Suprapubic skin (tissue), 4 donors: ENCODE measurements around the gene FCER2. TPM values are rescaled to one million over a fixed set of nuclear protein-coding genes. Genes with fewer than 3 reads are reported as not detected.

ENCODE experiments used
- DNase-seq, 2 donors: peaks; one replicate each; pipeline ENCODE4 v3.0.0-alpha.2; 2019; ENCODE audit warnings: low spot score in 2 of 2
- H3K27ac ChIP-seq: fragments of 200-600 bp; sonication (generic); one replicate; pipeline ENCODE4 v1.5.1; 2019
- H3K27me3 ChIP-seq: fragments of 200-600 bp; sonication (generic); one replicate; pipeline ENCODE4 v1.5.1; 2019
- H3K36me3 ChIP-seq: fragments of 200-600 bp; sonication (generic); one replicate; pipeline ENCODE4 v1.5.1; 2019
- H3K4me1 ChIP-seq: fragments of 200-600 bp; sonication (generic); one replicate; pipeline ENCODE4 v1.5.1; 2019
- H3K4me3 ChIP-seq: fragments of 200-600 bp; sonication (generic); one replicate; pipeline ENCODE4 v1.5.1; 2019; ENCODE audit warnings: mild to moderate bottlenecking
- H3K9me3 ChIP-seq: fragments of 200-600 bp; sonication (generic); one replicate; pipeline ENCODE4 v1.5.1; 2019
- EP300 ChIP-seq: sonication (generic); formaldehyde crosslinking; IDR thresholded peaks from one replicate; pipeline ENCODE4 v1.6.1; 2017; ENCODE audit warnings: antibody characterized with exemption
- POLR2A ChIP-seq, 2 donors: fragments of 450-650 bp; IDR thresholded peaks; one replicate each; pipeline ENCODE4 v1.6.1; 2017; ENCODE audit warnings: antibody characterized with exemption in 2 of 2, mild to moderate bottlenecking in 2 of 2, moderate library complexity in 2 of 2
- POLR2AphosphoS5 ChIP-seq, 3 donors: sonication (generic); formaldehyde crosslinking; IDR thresholded peaks; one replicate each; pipeline ENCODE4 v1.6.1; 2017; ENCODE audit warnings: antibody characterized with exemption in 3 of 3
- WGBS: methylation state at CpG from one replicate; pipeline ENCODE4 v1.1.5; 2018; 5-methylcytosine and 5-hydroxymethylcytosine counted together
- total RNA-seq, 4 donors: library from RNA; depleted of rRNA; stranded (reverse); fragments of >200 nt; gene quantifications; one replicate each; pipeline ENCODE4 v1.1.0, GENCODE V29; 2016
- TF ChIP-seq, protein P1 (sequence below), 2 donors: fragments of 200-600 bp in 1 of 2; fragments of 450-650 bp in 1 of 2; sonication (generic) in 1 of 2; IDR thresholded peaks; one replicate each; pipeline ENCODE4 v1.5.1; 2016 to 2019; ENCODE audit warnings: antibody characterized with exemption in 2 of 2, mild to moderate bottlenecking in 1 of 2, moderate library complexity in 1 of 2

Gene FCER2
- total RNA-seq, 4 donors from 2014 or later, result not detected

DNA sequence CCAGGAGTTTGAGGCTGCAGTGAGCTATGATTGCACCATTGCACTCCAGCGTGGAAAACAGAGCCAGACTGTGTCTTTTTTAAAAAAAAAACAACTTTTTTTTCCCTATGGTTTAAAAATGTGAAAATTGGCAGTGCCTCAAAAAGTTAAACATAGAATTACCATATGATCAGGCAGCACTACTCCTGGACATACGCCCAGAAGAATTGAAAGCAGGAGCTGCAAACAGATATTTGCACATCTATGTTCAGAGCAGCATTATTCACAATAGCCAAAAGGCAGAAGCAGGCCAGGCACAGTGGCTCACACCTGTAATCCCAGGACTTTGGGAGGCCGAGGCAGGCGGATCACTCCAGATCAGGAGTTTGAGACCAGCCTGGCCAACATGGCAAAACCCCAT, 36.9 kb downstream of the FCER2 start:
- Histone ChIP-seq H3K27ac (no peak overlapping the region), H3K27me3 (peaks cover 36% of the 10 kb centered on the region), H3K4me3 (no peak overlapping the region), H3K9me3 (no peaks in the 10 kb centered on the region), H3K36me3 (no peaks in the 10 kb centered on the region), H3K4me1 (peaks cover 4% of the 10 kb centered on the region)
- WGBS, result 22% methylated on average over 4 of the region's 4 CpGs
- no peak for TF ChIP-seq EP300
- no peak for TF ChIP-seq POLR2AphosphoS5 (IDR thresholded peaks at IDR 0.05)
- no peak for DNase-seq

DNA sequence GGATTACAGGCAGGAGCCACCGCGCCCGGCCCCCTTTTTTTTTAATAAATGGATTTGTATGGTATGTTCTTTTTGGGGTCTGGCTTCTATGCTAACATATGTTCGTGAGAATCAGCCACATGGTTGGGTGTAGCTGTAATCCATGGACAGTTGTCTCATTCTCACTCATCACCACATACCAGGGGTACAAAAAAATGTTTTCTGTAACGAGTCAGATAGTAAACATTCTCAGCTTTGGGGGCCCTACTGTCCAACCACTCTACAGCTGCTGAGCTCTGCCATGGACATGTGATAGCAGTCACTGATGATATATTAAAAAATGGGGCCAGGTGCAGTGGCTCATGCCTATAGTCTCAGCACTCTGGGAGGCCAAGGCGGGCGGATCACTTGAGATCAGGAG, 38.2 kb downstream of the FCER2 start:
- Histone ChIP-seq H3K9me3 (no peaks in the 10 kb centered on the region), H3K36me3 (no peaks in the 10 kb centered on the region), H3K27me3 (peaks cover 22% of the 10 kb centered on the region), H3K27ac (no peak overlapping the region), H3K4me3 (no peak overlapping the region), H3K4me1 (no peaks in the 10 kb centered on the region)
- DNase-seq, result no peak
- WGBS, result 52% methylated on average over 7 of the region's 7 CpGs
- TF ChIP-seq, protein P1, sequence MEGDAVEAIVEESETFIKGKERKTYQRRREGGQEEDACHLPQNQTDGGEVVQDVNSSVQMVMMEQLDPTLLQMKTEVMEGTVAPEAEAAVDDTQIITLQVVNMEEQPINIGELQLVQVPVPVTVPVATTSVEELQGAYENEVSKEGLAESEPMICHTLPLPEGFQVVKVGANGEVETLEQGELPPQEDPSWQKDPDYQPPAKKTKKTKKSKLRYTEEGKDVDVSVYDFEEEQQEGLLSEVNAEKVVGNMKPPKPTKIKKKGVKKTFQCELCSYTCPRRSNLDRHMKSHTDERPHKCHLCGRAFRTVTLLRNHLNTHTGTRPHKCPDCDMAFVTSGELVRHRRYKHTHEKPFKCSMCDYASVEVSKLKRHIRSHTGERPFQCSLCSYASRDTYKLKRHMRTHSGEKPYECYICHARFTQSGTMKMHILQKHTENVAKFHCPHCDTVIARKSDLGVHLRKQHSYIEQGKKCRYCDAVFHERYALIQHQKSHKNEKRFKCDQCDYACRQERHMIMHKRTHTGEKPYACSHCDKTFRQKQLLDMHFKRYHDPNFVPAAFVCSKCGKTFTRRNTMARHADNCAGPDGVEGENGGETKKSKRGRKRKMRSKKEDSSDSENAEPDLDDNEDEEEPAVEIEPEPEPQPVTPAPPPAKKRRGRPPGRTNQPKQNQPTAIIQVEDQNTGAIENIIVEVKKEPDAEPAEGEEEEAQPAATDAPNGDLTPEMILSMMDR (IDR thresholded peaks at IDR 0.05), result no peak

DNA sequence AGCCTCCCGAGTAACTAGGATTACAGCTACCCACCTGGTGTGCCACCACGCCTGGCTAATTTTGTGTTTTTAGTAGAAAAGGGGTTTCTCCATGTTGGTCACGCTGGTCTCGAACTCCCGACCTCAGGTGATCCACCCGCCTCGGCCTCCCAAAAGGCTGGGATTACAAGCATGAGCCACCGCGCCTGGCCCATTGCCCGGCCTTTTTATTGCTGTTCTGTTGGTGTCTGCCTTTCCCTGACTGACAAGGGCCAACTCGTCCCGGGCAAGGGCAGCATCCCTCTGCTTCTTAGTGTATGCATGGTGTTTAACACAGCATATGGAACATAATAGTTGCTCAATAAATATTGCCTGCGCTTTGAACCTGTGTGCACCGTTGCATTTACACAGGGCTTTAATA, 39.3 kb downstream of the FCER2 start:
- Histone ChIP-seq H3K36me3 (no peaks in the 10 kb centered on the region), H3K27me3 (peaks cover 16% of the 10 kb centered on the region), H3K4me3 (no peak overlapping the region), H3K27ac (no peak overlapping the region), H3K9me3 (no peaks in the 10 kb centered on the region), H3K4me1 (no peaks in the 10 kb centered on the region)
- 76% methylated on average over 14 of the region's 14 CpGs for WGBS
- no peak for TF ChIP-seq POLR2AphosphoS5 (IDR thresholded peaks at IDR 0.05)
- TF ChIP-seq, protein P1 (IDR thresholded peaks at IDR 0.05), result no peak
- no peak for TF ChIP-seq POLR2A (IDR thresholded peaks at IDR 0.05)
- TF ChIP-seq EP300, result no peak
- no peak for DNase-seq

DNA sequence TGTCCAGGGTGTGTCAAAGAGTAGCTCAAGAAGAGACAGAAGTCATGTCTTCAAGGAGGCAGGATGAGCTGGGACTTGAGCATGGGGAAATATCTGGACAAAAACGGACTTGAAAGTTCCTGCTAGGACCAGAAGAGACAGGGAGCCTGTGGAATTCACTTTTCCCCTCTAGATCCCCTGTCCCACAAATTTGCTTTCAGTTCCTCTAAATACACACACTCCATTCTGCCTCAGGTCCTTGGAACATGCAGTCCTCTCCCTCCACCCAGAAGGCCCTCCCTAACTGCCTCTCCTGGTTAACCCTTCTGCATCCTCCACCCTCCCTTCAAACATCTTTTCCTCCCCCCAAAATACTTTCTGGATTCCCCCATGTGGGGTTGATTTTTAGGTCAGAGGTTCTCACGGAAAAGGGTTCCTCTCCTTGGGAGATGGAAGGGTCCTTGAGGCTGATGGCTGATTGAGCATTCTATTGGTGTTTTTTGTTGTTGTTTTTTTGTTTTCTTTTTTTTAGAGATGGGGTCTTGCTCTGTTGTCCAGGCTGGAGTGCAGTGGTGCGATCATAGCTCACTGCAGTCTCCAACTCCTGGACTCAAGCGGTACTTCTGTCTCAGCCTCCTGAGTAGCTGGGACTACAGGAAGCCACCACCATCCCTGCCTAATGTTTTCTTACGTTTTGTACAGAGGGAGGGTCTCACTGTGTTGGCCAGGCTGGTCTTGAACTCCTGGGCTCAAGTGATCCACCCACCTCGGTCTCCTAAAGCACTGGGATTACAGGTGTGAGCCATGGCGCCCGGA, 40.0 kb downstream of the FCER2 start:
- DNase-seq, result no peak
- Histone ChIP-seq H3K27ac (no peak overlapping the region), H3K9me3 (no peaks in the 10 kb centered on the region), H3K36me3 (no peaks in the 10 kb centered on the region), H3K4me3 (no peak overlapping the region), H3K4me1 (no peaks in the 10 kb centered on the region), H3K27me3 (peaks cover 16% of the 10 kb centered on the region)
- TF ChIP-seq, protein P1 (IDR thresholded peaks at IDR 0.05), result no peak
- no peak for TF ChIP-seq POLR2A (IDR thresholded peaks at IDR 0.05)
- no peak for TF ChIP-seq POLR2AphosphoS5 (IDR thresholded peaks at IDR 0.05)
- no peak for TF ChIP-seq EP300
- WGBS, result 74% methylated on average over 8 of the region's 8 CpGs

DNA sequence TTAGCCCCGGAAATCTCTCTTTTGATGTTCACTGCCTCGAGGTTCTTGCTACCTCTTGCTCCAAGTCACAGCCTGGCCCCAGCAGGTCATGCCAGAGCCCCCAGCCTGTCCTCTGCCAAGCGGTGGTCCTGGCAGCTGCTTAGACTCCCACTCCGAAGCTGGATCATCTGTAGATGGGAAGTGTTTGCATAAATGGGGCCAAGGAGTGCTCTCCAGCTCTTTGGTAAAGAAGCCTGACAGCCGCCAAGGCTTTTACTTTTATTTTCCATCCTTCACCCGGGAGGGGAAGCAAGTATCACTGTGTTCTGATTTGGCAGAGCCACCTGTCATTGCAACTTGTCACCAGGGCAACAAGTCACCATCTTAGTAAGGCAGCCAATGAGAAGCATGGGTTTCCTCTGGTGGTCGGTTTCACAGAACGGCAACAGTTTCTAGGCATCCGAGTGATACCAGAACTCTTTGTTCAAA, 43.7 kb downstream of the FCER2 start:
- 45% methylated on average over 9 of the region's 9 CpGs for WGBS
- Histone ChIP-seq H3K27ac (no peak overlapping the region), H3K4me1 (no peaks in the 10 kb centered on the region), H3K36me3 (no peaks in the 10 kb centered on the region), H3K4me3 (no peak overlapping the region), H3K27me3 (peaks cover 3% of the 10 kb centered on the region), H3K9me3 (no peaks in the 10 kb centered on the region)
- TF ChIP-seq POLR2A (IDR thresholded peaks at IDR 0.05), result no peak
- TF ChIP-seq POLR2AphosphoS5 (IDR thresholded peaks at IDR 0.05), result no peak
- no peak for TF ChIP-seq EP300
- TF ChIP-seq, protein P1 (IDR thresholded peaks at IDR 0.05), result no peak
- DNase-seq, result no peak
